Activated CD4-positive, alpha-beta T cell treated with anti-CD3 and anti-CD28 coated beads, Interleukin-2, Interleukin-6, amounts not matched to agents 100 ng/mL and 50 ng/mL, durations not matched to agents 16 hours and 8 hours (primary cell): ENCODE measurements around the gene MARK2.
A peak's percentile ranks its signal among the peaks of the same experiment; 100 is the strongest.

ENCODE experiments used
- DNase-seq: peaks from one replicate; pipeline ENCODE4 v3.0.0-alpha.2; 2020

Gene MARK2

GRCh38 chr11:63884196-63884932 is 45.5 kb downstream of the MARK2 start:
- no peak for DNase-seq

- DNase-seq, result no peak
These were observed 48.6 kb downstream of the MARK2 start for GRCh38 chr11:63887386-63887999.

GRCh38 chr11:63888170-63889086 is 49.5 kb downstream of the MARK2 start:
- peak; percentile 78 for DNase-seq

- no peak for DNase-seq
These were observed 50.4 kb downstream of the MARK2 start for GRCh38 chr11:63889344-63889743.

- DNase-seq, result no peak
These were observed 51.5 kb downstream of the MARK2 start for GRCh38 chr11:63890368-63890767.

- no peak for DNase-seq
These were observed 53.3 kb downstream of the MARK2 start for GRCh38 chr11:63892228-63892627.

DNA sequence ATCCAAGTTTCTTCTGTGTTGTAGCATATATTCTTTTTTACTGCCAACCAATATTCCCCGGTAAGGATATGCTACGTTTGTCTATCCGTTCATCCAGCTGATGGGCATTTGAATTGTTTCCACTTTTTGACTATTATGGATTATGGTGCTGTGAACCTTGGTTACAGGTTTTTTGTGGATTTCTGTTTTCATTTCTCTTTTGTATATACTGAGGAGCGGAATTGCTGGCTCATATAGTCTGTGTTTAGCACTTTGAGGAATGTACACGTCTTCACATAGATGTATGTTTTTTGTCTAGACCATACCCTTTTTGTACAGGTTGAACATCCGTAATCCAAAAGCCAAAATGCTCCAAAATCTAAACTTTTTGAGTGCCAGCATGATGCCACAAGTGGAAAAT is 54.4 kb downstream of the MARK2 start:
- DNase-seq, result no peak

DNA sequence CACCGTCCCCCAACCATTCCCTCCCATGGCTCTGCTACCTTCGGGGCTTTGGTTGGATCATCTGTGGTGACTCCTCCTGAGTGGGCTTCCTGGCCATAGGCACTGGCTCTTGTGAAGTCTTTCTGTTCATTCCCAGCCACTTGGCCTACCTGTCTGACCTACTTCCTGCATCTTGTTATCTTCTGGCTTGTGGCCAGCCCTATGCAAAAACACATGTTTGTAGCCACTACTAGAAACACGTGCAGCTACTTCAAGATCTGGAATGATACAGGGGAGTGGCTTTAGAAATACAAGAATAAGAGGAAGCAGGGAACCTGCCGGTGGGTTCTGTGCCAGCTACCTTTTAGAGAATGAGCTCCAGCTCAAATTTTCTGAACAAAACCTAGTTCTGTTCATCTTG is 57.2 kb downstream of the MARK2 start:
- DNase-seq, result no peak

- DNase-seq, result no peak
These were observed 58.7 kb downstream of the MARK2 start for GRCh38 chr11:63897459-63898146.

GRCh38 chr11:63901660-63902059 is 62.8 kb downstream of the MARK2 start:
- no peak for DNase-seq

DNA sequence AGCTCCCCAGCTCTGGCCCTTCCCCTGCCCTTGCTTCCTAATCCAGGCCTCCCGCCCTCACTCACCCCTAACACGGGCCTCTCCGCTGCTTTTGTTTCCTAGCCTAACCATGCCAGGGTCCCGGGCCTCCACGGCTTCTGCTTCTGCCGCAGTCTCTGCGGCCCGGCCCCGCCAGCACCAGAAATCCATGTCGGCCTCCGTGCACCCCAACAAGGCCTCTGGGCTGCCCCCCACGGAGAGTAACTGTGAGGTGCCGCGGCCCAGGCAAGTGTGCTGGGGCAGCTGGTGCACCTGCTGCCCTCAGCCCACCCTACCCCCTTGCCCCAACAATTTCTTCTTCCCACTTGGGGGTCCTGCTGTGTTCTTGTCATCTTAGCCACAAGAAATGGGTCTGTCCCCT is 65.0 kb downstream of the MARK2 start:
- no peak for DNase-seq

DNA sequence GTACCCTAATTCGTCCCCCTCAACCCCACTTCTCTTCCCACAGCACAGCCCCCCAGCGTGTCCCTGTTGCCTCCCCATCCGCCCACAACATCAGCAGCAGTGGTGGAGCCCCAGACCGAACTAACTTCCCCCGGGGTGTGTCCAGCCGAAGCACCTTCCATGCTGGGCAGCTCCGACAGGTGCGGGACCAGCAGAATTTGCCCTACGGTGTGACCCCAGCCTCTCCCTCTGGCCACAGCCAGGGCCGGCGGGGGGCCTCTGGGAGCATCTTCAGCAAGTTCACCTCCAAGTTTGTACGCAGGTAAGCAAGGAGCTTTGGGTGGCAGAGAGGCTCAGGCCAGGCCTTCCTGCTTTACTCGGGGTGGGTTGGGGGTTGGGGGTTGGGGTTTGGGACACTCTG is 65.8 kb downstream of the MARK2 start:
- no peak for DNase-seq

DNA sequence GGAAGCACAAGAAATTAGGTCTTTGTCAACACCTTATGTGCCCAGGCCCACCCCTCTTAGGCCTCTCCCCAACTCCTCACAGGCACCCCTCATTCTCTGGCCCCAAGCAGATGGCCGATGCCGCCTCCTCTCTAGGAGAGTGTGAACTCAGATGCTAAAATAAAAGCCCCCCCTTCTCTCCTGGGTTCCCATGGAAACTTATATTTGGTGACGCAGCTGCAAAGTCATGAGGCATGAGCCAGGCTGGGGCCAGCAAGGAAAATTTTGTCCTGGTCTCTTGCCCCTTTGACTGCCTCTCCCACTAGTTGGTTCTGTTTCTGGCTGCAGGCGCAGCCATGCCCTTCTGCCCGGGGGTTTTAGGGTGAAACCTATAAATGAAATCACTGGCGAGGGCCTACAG is 66.3 kb downstream of the MARK2 start:
- no peak for DNase-seq

DNA sequence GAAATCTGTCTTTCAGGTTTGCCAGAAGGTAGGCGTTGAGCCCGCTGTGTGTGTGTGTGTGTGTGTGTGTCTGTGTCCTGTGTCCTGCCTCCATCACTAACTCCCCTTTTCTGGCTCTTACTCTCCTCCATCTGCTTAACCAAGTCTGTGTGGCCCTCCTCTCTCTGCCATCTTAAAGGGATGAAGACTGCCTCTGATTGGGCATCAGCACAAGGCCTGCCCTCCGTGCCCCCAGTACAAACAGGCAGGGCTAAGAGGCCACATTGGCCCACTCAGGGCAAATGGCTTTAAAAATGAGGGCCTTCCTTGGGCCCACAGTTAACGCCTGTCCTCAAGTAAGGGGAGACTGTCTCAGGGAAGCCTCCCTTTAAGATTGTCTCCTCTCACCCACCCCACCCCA is 67.2 kb downstream of the MARK2 start:
- no peak for DNase-seq

GRCh38 chr11:63906585-63906984 is 67.7 kb downstream of the MARK2 start:
- peak; percentile 35 for DNase-seq

- no peak for DNase-seq
These were observed 68.2 kb downstream of the MARK2 start for GRCh38 chr11:63907063-63907462.

DNA sequence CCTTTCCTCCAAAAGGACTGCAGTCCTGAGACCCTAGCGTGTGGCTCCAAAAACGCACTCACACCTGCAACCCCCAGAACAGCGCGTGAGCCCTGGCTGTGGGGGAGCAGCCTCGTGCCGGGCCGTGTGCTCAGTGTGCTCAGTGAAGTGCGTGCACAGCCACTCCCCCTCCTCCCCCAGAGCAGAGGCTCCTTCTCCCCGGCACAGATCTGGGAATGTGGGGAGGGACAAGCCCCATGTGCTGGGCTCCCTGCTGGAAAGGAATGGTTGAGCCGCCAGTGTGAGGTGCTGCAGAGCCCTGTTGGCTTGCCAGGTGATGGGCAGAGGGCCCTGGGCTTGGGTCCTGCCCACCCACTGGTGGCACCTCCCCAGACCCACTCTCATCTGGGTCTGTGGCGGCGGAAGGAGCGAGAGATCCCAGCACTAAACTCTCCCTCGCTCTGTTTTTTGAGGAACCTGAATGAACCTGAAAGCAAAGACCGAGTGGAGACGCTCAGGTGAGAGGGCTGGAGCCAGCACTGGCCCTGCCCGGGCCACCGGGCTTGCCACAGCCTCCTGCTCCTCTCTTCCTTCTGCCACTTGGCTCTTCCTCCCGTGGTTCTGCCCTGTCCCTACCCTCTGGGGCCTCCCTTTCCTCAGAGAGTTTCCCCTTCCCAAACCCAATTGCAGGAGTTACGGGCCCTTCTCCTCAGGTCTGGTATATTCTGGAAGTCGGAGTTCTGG is 69.1 kb downstream of the MARK2 start:
- no peak for DNase-seq

GRCh38 chr11:63908631-63909401 is 69.9 kb downstream of the MARK2 start:
- DNase-seq, result no peak

DNA sequence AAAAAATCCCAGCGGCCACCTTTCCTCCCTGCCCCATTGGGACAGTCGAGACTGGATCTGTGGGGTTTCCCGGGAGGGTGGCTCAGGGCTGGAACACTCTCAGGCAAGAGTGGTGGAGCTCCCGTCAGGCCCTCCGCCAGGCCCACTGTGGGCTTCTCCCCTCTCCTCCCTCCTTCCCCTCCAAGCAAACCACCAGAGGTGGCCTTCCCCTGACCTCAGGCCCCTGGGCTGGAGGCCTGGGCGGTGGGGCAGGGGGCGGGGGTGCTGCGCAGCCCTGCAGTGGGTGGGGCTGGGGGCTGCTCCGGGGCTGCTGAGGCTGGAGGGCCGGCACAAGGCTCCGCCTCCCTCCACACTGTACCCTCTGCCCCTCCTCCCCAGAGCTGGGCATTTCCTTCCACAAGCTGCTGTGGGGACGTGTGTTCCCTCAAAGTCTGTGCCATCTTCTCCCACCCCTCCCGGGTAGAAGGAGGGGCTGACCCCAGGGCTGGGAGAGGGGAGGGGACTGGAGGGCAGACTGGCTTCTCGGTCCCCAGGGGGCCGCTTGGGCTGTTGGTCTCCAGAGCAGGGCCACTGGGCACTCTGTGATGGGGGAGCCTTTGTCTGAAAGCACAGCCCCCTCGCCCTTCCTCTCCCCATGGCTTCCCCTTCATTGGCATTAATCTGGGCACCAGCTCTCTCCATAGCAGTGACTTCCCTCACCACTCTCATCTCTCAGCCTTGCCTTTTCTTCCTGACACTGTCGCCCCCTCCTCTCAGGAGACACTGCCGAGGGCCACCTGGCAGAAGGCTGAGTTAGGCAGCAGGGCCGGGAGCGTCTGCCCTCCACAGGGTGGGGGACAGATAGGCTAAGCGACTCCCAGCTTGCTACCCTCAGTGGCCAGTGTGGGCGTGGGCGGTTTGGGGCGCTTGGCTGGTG is 70.9 kb downstream of the MARK2 start:
- no peak for DNase-seq

DNA sequence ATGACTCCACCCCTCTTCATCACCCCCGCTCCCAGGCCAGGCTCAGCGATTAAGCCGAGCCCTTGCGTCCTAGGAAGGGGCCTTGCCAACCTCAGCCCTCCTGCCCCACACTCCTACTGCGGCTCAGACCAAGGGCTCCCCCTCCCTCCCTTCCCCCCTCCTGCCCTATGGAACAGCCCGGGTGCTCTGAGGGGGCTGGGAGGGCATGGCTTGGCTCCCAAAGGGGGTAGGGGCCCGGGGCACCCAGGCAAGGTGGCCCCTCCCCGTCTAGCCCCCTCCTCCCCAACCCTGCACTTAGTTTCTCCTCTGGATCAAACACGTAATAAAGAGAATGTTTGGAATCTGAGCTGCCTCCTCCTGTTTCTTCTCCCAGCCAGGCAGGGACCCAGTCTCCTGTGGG is 71.8 kb downstream of the MARK2 start:
- DNase-seq, result no peak

DNA sequence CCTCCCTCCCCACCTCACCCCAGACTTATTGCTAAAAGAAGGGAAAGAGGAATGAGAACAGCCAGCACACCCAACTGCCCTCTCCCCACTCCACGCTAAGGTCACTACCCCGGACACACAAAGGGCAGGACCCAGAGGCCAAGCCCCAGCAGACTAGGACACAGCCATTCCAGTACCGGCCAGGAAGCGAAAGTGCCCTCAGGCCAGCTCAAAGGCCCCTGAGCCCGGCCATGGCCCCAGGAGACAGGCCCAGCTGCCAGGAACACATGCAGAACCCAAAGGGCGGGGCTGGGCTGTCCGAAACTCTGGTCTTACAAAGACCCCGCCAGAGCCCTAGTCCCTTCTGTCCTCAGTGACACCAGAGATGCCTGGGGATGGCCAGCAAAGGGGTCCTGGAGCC is 72.5 kb downstream of the MARK2 start:
- DNase-seq, result no peak
